Keratinocyte (primary cell): ENCODE measurements around the gene RGS6. TPM values are rescaled to one million over a fixed set of nuclear protein-coding genes. Genes with fewer than 3 reads are reported as not detected.

Source experiments
- DNase-seq: peaks from one replicate; pipeline ENCODE4 v3.0.0-alpha.2; 2011; ENCODE audit warnings: low read depth, missing footprints, low spot score
- FAIRE-seq: peaks from 2 replicates; lab custom pipeline; 2011; peaks lifted over from hg19 to GRCh38; lab: Jason Lieb, UNC
- H2AFZ ChIP-seq: 2 replicates; pipeline ENCODE4 v1.6.0; 2012; ENCODE audit warnings: low read length, control low read depth, inconsistent platforms; ENCODE audit not compliant: control insufficient read depth
- H3K27ac ChIP-seq: 2 replicates; pipeline ENCODE4 v1.5.1; 2011; ENCODE audit warnings: low read length; ENCODE audit not compliant: control insufficient read depth, insufficient read depth
- H3K27me3 ChIP-seq: 3 replicates; pipeline ENCODE4 v1.6.0; 2011; ENCODE audit warnings: low read length; ENCODE audit not compliant: control insufficient read depth, insufficient read depth; ENCODE audit errors: extremely low read depth
- H3K36me3 ChIP-seq, 2 experiments: 2 replicates in 1 of 2; 3 replicates in 1 of 2; pipeline ENCODE4 v1.5.1; 2011; ENCODE audit warnings: low read length in 2 of 2, mild to moderate bottlenecking in 1 of 2; ENCODE audit not compliant: control insufficient read depth in 2 of 2, insufficient read depth in 2 of 2; ENCODE audit errors: extremely low read depth in 1 of 2
- H3K4me1 ChIP-seq: 3 replicates; pipeline ENCODE4 v1.5.1; 2011; ENCODE audit warnings: low read length; ENCODE audit not compliant: control insufficient read depth, insufficient read depth; ENCODE audit errors: extremely low read depth
- H3K4me2 ChIP-seq: 3 replicates; pipeline ENCODE4 v1.6.0; 2011; ENCODE audit warnings: low read depth, low read length; ENCODE audit not compliant: control insufficient read depth, insufficient read depth; ENCODE audit errors: extremely low read depth
- H3K4me3 ChIP-seq, 3 experiments: fragments of 200-600 bp in 1 of 3; sonication (generic) in 1 of 3; 2 replicates in 2 of 3; 3 replicates in 1 of 3; pipeline ENCODE4 v1.5.1; 2011 to 2016; ENCODE audit warnings: low read length in 3 of 3, mild to moderate bottlenecking in 3 of 3, control low read depth in 2 of 3, inconsistent platforms in 1 of 3, low read depth in 1 of 3, mixed read lengths in 1 of 3, mixed run types in 1 of 3, moderate library complexity in 1 of 3; ENCODE audit not compliant: control insufficient read depth in 2 of 3, insufficient read depth in 2 of 3; ENCODE audit errors: extremely low read depth in 1 of 3
- H3K79me2 ChIP-seq: 2 replicates; pipeline ENCODE4 v1.6.0; 2012; ENCODE audit warnings: low read length; ENCODE audit not compliant: control insufficient read depth, insufficient read depth
- H3K9ac ChIP-seq: 3 replicates; pipeline ENCODE4 v1.6.0; 2011; ENCODE audit warnings: low read length; ENCODE audit not compliant: control insufficient read depth, insufficient read depth; ENCODE audit errors: extremely low read depth
- H3K9me1 ChIP-seq: 3 replicates; pipeline ENCODE4 v1.6.0; 2011; ENCODE audit warnings: low read length; ENCODE audit not compliant: control insufficient read depth, insufficient read depth; ENCODE audit errors: extremely low read depth
- H3K9me3 ChIP-seq: 2 replicates; pipeline ENCODE4 v1.5.1; 2012; ENCODE audit warnings: low read depth, low read length; ENCODE audit not compliant: control insufficient read depth
- H4K20me1 ChIP-seq: 3 replicates; pipeline ENCODE4 v1.6.0; 2011; ENCODE audit warnings: low read length; ENCODE audit not compliant: control insufficient read depth, insufficient read depth; ENCODE audit errors: extremely low read depth
- CTCF ChIP-seq, 3 experiments: IDR thresholded peaks in 1 of 3; conservative IDR thresholded peaks in 1 of 3; optimal IDR thresholded peaks in 1 of 3; 2 replicates in 2 of 3; 3 replicates in 1 of 3; pipeline versions ENCODE3 to v1.5.1; 2011; ENCODE audit warnings: low read length in 3 of 3, mild to moderate bottlenecking in 3 of 3, moderate library complexity in 2 of 3, control low read depth in 1 of 3, inconsistent platforms in 1 of 3; ENCODE audit not compliant: insufficient read depth in 2 of 3; ENCODE audit errors: extremely low read depth in 1 of 3
- EZH2 ChIP-seq: IDR thresholded peaks from one replicate; pipeline ENCODE4 v1.6.1; 2012; ENCODE audit warnings: inconsistent platforms, mild to moderate bottlenecking, low read length, moderate library complexity
- dilution Hi-C: fragments of 300-500 bp; cut with MboI; formaldehyde crosslinking; loops from one replicate; pipeline ENCODE4 v1.7.0; 2020; ENCODE audit warnings: low sequenced_read_pairs; ENCODE audit not compliant: extremely low pct_ligation_motif_present
- polyA plus RNA-seq, 5 experiments: library from polyadenylated mRNA; depleted of rRNA in 3 of 5; stranded (reverse) in 3 of 5; stranded (forward) in 1 of 5; unstranded in 1 of 5; fragments of >200 nt; gene quantifications; 1 replicate in 1 of 5; 2 replicates in 3 of 5; 3 replicates in 1 of 5; pipeline versions ENCODE4 v1.2.1 to v1.2.3, GENCODE V29; 2011 to 2012; ENCODE audit warnings: missing spikeins in 2 of 5, low read depth in 1 of 5, low replicate concordance in 1 of 5

Gene RGS6
- polyA plus RNA-seq, 1 donor (not counting 4 experiments of a cell fraction or from before 2014, with no cell fraction given): not detected

- Histone ChIP-seq H3K27ac (no peak overlapping the region), H4K20me1 (no peaks in the 10 kb centered on the region), H2AFZ (no peak overlapping the region), H3K27me3 (no peaks in the 10 kb centered on the region), H3K4me1 (no peaks in the 10 kb centered on the region), H3K9me1 (no peaks in the 10 kb centered on the region), H3K4me2 (no peak overlapping the region), H3K9ac (no peak overlapping the region), H3K79me2 (no peaks in the 10 kb centered on the region), H3K9me3 (no peaks in the 10 kb centered on the region), H3K36me3 (no peaks in the 10 kb centered on the region), H3K4me3 (no peak overlapping the region)
- no peak for TF ChIP-seq CTCF (optimal IDR thresholded peaks at IDR 0.05 in 1 of 3, IDR thresholded peaks at IDR 0.05 in 1 of 3, conservative IDR thresholded peaks at IDR 0.05 in 1 of 3; ENCODE audit: extremely low read depth in 1 of 3, insufficient read depth in 2 of 3, low read length in 3 of 3)
- no peak for TF ChIP-seq EZH2
- FAIRE-seq (no peak), DNase-seq (no peak)
- dilution Hi-C loops: no loop called here
These were observed 338.5 kb downstream of the RGS6 start for GRCh38 chr14:72270749-72271148.

GRCh38 chr14:72275242-72275641 is 343.0 kb downstream of the RGS6 start:
- dilution Hi-C loops: no loop called here
- H4K20me1 ChIP-seq: no peaks in the 10 kb centered on the region
- H3K79me2 ChIP-seq: no peaks in the 10 kb centered on the region
- H3K9me1 ChIP-seq: no peaks in the 10 kb centered on the region
- no peaks in the 10 kb centered on the region for H3K36me3 ChIP-seq
- no peak overlapping the region for H3K4me3 ChIP-seq
- no peaks in the 10 kb centered on the region for H3K4me1 ChIP-seq
- TF ChIP-seq CTCF (optimal IDR thresholded peaks at IDR 0.05 in 1 of 3, IDR thresholded peaks at IDR 0.05 in 1 of 3, conservative IDR thresholded peaks at IDR 0.05 in 1 of 3; ENCODE audit: extremely low read depth in 1 of 3, insufficient read depth in 2 of 3, low read length in 3 of 3) (no peak), EZH2 (no peak)
- no peak overlapping the region for H2AFZ ChIP-seq
- no peak overlapping the region for H3K9ac ChIP-seq
- FAIRE-seq (no peak), DNase-seq (no peak)
- no peak overlapping the region for H3K4me2 ChIP-seq
- H3K9me3 ChIP-seq: no peaks in the 10 kb centered on the region
- H3K27ac ChIP-seq: no peak overlapping the region
- no peaks in the 10 kb centered on the region for H3K27me3 ChIP-seq
